WTC11 (cell line): ENCODE results near the gene NEIL3. TPM values are rescaled to one million over a fixed set of nuclear protein-coding genes. Genes with fewer than 3 reads are reported as not detected.

Experiments used
- ATAC-seq: fragments of 200-7000 bp; cut with Tn5 transposase; 2 replicates; pipeline ENCODE4 v1.10.0; 2021; ENCODE audit warnings: mild to moderate bottlenecking, moderate library complexity
- CTCF ChIA-PET: fragments of 300-600 bp; sonication (Branson Sonifier 250); formaldehyde crosslinking; loops from one replicate; lab custom pipeline; 2021; ENCODE audit warnings: antibody characterized with exemption; lab: Charles Lee
- POLR2A ChIA-PET: fragments of 350-600 bp; sonication (Branson Sonifier 250); formaldehyde crosslinking; loops from one replicate; lab custom pipeline; 2021; ENCODE audit warnings: antibody characterized with exemption; lab: Charles Lee
- DNase-seq: peaks from one replicate; pipeline ENCODE4 v3.0.0; 2021; ENCODE audit warnings: low spot score
- H3K27ac Mint-ChIP-seq: 2 replicates; pipeline ENCODE4 v1.8.0; 2021; ENCODE audit warnings: mixed read lengths
- H3K27me3 Mint-ChIP-seq: 2 replicates; pipeline ENCODE4 v1.8.0; 2021; ENCODE audit warnings: low read depth, mild to moderate bottlenecking, moderate library complexity, mixed read lengths
- H3K36me3 Mint-ChIP-seq: 2 replicates; pipeline ENCODE4 v1.8.0; 2021; ENCODE audit warnings: mixed read lengths
- H3K4me1 Mint-ChIP-seq: 2 replicates; pipeline ENCODE4 v1.8.0; 2022; ENCODE audit warnings: mixed read lengths
- H3K4me3 Mint-ChIP-seq: 2 replicates; pipeline ENCODE4 v1.8.0; 2021; ENCODE audit warnings: mild to moderate bottlenecking, moderate library complexity, mixed read lengths
- H3K9me3 Mint-ChIP-seq: 2 replicates; pipeline ENCODE4 v1.8.0; 2021; ENCODE audit warnings: mixed read lengths
- CBFB ChIP-seq: sonication (generic); formaldehyde crosslinking; IDR thresholded peaks from 2 replicates; pipeline ENCODE4 v1.8.1; 2022; ENCODE audit warnings: mild to moderate bottlenecking, low read depth, missing genetic modification reagents
- ELF4 ChIP-seq: sonication (generic); formaldehyde crosslinking; IDR thresholded peaks from 2 replicates; pipeline ENCODE4 v1.8.1; 2022; ENCODE audit warnings: low read depth, mild to moderate bottlenecking, moderate library complexity, missing genetic modification reagents
- ETV6 ChIP-seq: sonication (generic); formaldehyde crosslinking; IDR thresholded peaks from 2 replicates; pipeline ENCODE4 v1.8.1; 2022; ENCODE audit warnings: mild to moderate bottlenecking, missing genetic modification reagents
- HMGA2 ChIP-seq: fragments of 250-450 bp; sonication (Bioruptor Pico); IDR thresholded peaks from 2 replicates; pipeline ENCODE4 v1.4.0; 2021; ENCODE audit warnings: mild to moderate bottlenecking, moderate library complexity
- KAT7 ChIP-seq: sonication (generic); formaldehyde crosslinking; IDR thresholded peaks from 2 replicates; pipeline ENCODE4 v1.8.1; 2023; ENCODE audit warnings: missing genetic modification reagents, mild to moderate bottlenecking, borderline replicate concordance
- MXD4 ChIP-seq: fragments of 250-450 bp; sonication (Bioruptor Pico); IDR thresholded peaks from 2 replicates; pipeline ENCODE4 v1.8.0; 2021; ENCODE audit warnings: mild to moderate bottlenecking, moderate library complexity, borderline replicate concordance
- NFE2L1 ChIP-seq: sonication (generic); formaldehyde crosslinking; IDR thresholded peaks from 2 replicates; pipeline ENCODE4 v1.8.1; 2023; ENCODE audit warnings: missing genetic modification reagents
- NR2C2 ChIP-seq: sonication (generic); formaldehyde crosslinking; IDR thresholded peaks from 2 replicates; pipeline ENCODE4 v1.8.0; 2022; ENCODE audit warnings: mild to moderate bottlenecking, missing genetic modification reagents
- PRRX2 ChIP-seq: fragments of 250-450 bp; sonication (Bioruptor Pico); IDR thresholded peaks from 2 replicates; pipeline ENCODE4 v1.8.0; 2021; ENCODE audit warnings: mild to moderate bottlenecking
- SOX15 ChIP-seq: fragments of 250-450 bp; sonication (Bioruptor Pico); IDR thresholded peaks from 2 replicates; pipeline ENCODE4 v1.9.0; 2021; ENCODE audit warnings: mild to moderate bottlenecking
- SP1 ChIP-seq: sonication (generic); formaldehyde crosslinking; conservative IDR thresholded peaks from 2 replicates; pipeline ENCODE4 v1.8.1; 2022; ENCODE audit warnings: missing genetic modification reagents
- TCF7 ChIP-seq: sonication (generic); formaldehyde crosslinking; IDR thresholded peaks from 2 replicates; pipeline ENCODE4 v1.8.0; 2022; ENCODE audit warnings: mild to moderate bottlenecking, low read depth, missing genetic modification reagents, moderate library complexity
- ZNF138 ChIP-seq: sonication (generic); formaldehyde crosslinking; conservative IDR thresholded peaks from 2 replicates; pipeline ENCODE4 v1.8.1; 2022; ENCODE audit warnings: mild to moderate bottlenecking, moderate library complexity, missing genetic modification reagents
- ZNF232 ChIP-seq: sonication (generic); formaldehyde crosslinking; IDR thresholded peaks from 2 replicates; pipeline ENCODE4 v1.8.0; 2022; ENCODE audit warnings: mild to moderate bottlenecking, missing genetic modification reagents
- ZNF263 ChIP-seq: sonication (generic); formaldehyde crosslinking; IDR thresholded peaks from 2 replicates; pipeline ENCODE4 v1.8.1; 2022; ENCODE audit warnings: low read depth, mild to moderate bottlenecking, moderate library complexity, missing genetic modification reagents
- ZNF317 ChIP-seq: sonication (generic); formaldehyde crosslinking; IDR thresholded peaks from 2 replicates; pipeline ENCODE4 v1.8.1; 2023; ENCODE audit warnings: low read depth, mild to moderate bottlenecking, moderate library complexity, missing genetic modification reagents, borderline replicate concordance
- ZNF416 ChIP-seq: fragments of 250-450 bp; sonication (Bioruptor Pico); IDR thresholded peaks from 2 replicates; pipeline ENCODE4 v1.9.0; 2021; ENCODE audit warnings: mild to moderate bottlenecking, inconsistent platforms
- ZNF423 ChIP-seq: fragments of 250-450 bp; sonication (Bioruptor Pico); IDR thresholded peaks from 2 replicates; pipeline ENCODE4 v2.1.2; 2022; ENCODE audit warnings: mild to moderate bottlenecking, moderate library complexity
- total RNA-seq: library from RNA; stranded (reverse); gene quantifications from 3 replicates; pipeline ENCODE4 v1.2.3, GENCODE V29; 2021
- TF ChIP-seq, protein P1 (sequence below): fragments of 250-450 bp; sonication (Bioruptor Pico); IDR thresholded peaks from 2 replicates; pipeline ENCODE4 v1.8.0; 2021; ENCODE audit warnings: mild to moderate bottlenecking
- TF ChIP-seq, protein P2 (sequence below): fragments of 250-450 bp; sonication (Bioruptor Pico); IDR thresholded peaks from 2 replicates; pipeline ENCODE4 v1.9.0; 2021; ENCODE audit warnings: mild to moderate bottlenecking
- TF ChIP-seq, protein P3 (sequence below): sonication (generic); formaldehyde crosslinking; IDR thresholded peaks from 2 replicates; pipeline ENCODE4 v1.8.1; 2022; ENCODE audit warnings: low read depth, missing genetic modification reagents, borderline replicate concordance
- TF ChIP-seq, protein P4 (sequence below): sonication (generic); formaldehyde crosslinking; IDR thresholded peaks from 2 replicates; pipeline ENCODE4 v1.8.1; 2022; ENCODE audit warnings: mild to moderate bottlenecking, moderate library complexity, missing genetic modification reagents
- TF ChIP-seq, protein P5 (sequence below): fragments of 250-450 bp; sonication (Bioruptor Pico); IDR thresholded peaks from 2 replicates; pipeline ENCODE4 v1.9.0; 2021; ENCODE audit warnings: mild to moderate bottlenecking
- TF ChIP-seq, protein P6 (sequence below): sonication (generic); formaldehyde crosslinking; IDR thresholded peaks from 2 replicates; pipeline ENCODE4 v1.8.1; 2023; ENCODE audit warnings: mild to moderate bottlenecking, missing genetic modification reagents, borderline replicate concordance
- TF ChIP-seq, protein P7 (sequence below): sonication (generic); formaldehyde crosslinking; IDR thresholded peaks from 2 replicates; pipeline ENCODE4 v1.8.1; 2023; ENCODE audit warnings: mild to moderate bottlenecking, missing genetic modification reagents

The NEIL3 gene
- total RNA-seq, 1 experiment from 2014 or later, result 9.9 TPM

DNA sequence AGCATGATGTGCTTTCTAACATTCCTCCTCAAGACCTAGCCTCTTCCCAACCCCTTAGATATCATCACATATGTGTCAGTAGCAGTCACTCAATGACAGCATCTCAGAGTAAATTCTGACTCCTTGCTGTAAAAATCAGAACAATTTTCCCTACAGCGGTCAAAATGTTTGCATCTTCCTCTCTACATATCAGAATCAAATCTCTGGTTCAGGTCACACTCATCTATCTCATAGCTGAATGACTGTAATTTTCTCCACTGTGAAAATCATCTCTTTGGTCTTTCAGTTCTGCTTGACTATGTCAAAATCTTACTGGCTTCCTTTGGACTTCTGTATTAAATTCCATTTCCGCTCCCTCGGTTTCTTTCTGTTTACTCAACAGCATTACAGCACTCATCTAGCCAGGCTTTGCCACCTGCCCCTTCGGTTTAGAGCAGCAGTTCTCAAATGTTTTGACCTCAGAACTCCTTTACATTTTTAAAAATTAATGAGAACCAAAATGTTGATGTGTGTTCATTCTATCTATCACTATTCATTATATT lies 75.3 kb downstream of the NEIL3 start (continued):
- TF ChIP-seq, protein P1, sequence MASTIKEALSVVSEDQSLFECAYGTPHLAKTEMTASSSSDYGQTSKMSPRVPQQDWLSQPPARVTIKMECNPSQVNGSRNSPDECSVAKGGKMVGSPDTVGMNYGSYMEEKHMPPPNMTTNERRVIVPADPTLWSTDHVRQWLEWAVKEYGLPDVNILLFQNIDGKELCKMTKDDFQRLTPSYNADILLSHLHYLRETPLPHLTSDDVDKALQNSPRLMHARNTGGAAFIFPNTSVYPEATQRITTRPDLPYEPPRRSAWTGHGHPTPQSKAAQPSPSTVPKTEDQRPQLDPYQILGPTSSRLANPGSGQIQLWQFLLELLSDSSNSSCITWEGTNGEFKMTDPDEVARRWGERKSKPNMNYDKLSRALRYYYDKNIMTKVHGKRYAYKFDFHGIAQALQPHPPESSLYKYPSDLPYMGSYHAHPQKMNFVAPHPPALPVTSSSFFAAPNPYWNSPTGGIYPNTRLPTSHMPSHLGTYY (CRISPR knock-in tag), result no peak
- TF ChIP-seq, protein P2, sequence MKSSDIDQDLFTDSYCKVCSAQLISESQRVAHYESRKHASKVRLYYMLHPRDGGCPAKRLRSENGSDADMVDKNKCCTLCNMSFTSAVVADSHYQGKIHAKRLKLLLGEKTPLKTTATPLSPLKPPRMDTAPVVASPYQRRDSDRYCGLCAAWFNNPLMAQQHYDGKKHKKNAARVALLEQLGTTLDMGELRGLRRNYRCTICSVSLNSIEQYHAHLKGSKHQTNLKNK, result no peak
- TF ChIP-seq NFE2L1 (CRISPR knock-in tag) (no peak), ZNF317 (no peak)
- TF ChIP-seq, protein P3, sequence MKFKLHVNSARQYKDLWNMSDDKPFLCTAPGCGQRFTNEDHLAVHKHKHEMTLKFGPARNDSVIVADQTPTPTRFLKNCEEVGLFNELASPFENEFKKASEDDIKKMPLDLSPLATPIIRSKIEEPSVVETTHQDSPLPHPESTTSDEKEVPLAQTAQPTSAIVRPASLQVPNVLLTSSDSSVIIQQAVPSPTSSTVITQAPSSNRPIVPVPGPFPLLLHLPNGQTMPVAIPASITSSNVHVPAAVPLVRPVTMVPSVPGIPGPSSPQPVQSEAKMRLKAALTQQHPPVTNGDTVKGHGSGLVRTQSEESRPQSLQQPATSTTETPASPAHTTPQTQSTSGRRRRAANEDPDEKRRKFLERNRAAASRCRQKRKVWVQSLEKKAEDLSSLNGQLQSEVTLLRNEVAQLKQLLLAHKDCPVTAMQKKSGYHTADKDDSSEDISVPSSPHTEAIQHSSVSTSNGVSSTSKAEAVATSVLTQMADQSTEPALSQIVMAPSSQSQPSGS, result no peak
- TF ChIP-seq, protein P4, sequence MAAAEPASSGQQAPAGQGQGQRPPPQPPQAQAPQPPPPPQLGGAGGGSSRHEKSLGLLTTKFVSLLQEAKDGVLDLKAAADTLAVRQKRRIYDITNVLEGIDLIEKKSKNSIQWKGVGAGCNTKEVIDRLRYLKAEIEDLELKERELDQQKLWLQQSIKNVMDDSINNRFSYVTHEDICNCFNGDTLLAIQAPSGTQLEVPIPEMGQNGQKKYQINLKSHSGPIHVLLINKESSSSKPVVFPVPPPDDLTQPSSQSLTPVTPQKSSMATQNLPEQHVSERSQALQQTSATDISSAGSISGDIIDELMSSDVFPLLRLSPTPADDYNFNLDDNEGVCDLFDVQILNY (CRISPR knock-in tag), result no peak
- TF ChIP-seq, protein P5, sequence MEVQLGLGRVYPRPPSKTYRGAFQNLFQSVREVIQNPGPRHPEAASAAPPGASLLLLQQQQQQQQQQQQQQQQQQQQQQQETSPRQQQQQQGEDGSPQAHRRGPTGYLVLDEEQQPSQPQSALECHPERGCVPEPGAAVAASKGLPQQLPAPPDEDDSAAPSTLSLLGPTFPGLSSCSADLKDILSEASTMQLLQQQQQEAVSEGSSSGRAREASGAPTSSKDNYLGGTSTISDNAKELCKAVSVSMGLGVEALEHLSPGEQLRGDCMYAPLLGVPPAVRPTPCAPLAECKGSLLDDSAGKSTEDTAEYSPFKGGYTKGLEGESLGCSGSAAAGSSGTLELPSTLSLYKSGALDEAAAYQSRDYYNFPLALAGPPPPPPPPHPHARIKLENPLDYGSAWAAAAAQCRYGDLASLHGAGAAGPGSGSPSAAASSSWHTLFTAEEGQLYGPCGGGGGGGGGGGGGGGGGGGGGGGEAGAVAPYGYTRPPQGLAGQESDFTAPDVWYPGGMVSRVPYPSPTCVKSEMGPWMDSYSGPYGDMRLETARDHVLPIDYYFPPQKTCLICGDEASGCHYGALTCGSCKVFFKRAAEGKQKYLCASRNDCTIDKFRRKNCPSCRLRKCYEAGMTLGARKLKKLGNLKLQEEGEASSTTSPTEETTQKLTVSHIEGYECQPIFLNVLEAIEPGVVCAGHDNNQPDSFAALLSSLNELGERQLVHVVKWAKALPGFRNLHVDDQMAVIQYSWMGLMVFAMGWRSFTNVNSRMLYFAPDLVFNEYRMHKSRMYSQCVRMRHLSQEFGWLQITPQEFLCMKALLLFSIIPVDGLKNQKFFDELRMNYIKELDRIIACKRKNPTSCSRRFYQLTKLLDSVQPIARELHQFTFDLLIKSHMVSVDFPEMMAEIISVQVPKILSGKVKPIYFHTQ (CRISPR knock-in tag), result no peak
- TF ChIP-seq, all 79 proteins: peak for 0

DNA sequence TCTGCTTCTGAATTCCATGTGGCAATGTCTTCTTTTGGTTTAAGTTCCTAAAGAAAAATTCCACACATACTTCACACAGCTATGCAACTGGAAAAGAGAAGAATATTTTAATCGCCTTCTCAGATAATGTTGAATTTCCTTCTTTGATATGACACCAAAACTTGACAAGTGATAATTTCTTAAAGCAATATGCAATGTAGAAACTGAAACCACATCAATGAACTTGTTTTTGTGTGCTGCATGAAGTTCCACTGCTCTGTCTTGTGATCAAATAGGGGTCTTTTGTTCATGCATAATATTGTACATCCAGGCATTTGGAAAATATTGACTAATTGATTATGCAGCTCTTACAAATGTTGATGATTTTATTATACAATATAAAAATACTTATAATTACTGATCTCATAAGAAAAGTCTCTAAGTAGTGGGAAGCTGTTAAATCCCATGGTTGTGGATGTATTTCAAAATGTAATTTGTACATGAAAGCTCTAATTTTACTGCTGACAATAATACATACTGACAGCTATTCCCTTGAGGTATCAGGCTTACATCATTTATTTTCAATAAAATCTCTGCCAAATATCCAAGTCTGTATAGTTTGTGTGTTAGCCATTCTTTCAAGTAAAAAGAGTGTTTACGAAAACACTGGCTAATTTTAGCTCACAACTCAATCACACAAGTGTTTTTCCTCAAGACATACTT lies 76.1 kb downstream of the NEIL3 start:
- peaks cover 4% of the 10 kb centered on the region for H3K9me3 Mint-ChIP-seq
- POLR2A ChIA-PET, result no interaction called here
- H3K4me1 Mint-ChIP-seq, result no peaks in the 10 kb centered on the region
- no peak overlapping the region for H3K27ac Mint-ChIP-seq
- DNase-seq (no peak), ATAC-seq (no peak)
- peaks cover 5% of the 10 kb centered on the region for H3K36me3 Mint-ChIP-seq
- CTCF ChIA-PET, result no interaction called here
- no peaks in the 10 kb centered on the region for H3K27me3 Mint-ChIP-seq
- no peak overlapping the region for H3K4me3 Mint-ChIP-seq
- no peak for TF ChIP-seq HMGA2 (CRISPR knock-in tag)
- TF ChIP-seq ZNF416 (CRISPR knock-in tag), result no peak
- TF ChIP-seq SOX15 (CRISPR knock-in tag), result no peak
- TF ChIP-seq MXD4 (CRISPR knock-in tag), result no peak
- no peak for TF ChIP-seq NR2C2
- TF ChIP-seq NFE2L1 (CRISPR knock-in tag), result no peak
- TF ChIP-seq ZNF423 (CRISPR knock-in tag), result no peak
- TF ChIP-seq KAT7, result no peak
- no peak for TF ChIP-seq PRRX2 (CRISPR knock-in tag)
- no peak for TF ChIP-seq ELF4 (CRISPR knock-in tag)
- TF ChIP-seq ZNF232 (CRISPR knock-in tag), result no peak
- TF ChIP-seq, protein P6, sequence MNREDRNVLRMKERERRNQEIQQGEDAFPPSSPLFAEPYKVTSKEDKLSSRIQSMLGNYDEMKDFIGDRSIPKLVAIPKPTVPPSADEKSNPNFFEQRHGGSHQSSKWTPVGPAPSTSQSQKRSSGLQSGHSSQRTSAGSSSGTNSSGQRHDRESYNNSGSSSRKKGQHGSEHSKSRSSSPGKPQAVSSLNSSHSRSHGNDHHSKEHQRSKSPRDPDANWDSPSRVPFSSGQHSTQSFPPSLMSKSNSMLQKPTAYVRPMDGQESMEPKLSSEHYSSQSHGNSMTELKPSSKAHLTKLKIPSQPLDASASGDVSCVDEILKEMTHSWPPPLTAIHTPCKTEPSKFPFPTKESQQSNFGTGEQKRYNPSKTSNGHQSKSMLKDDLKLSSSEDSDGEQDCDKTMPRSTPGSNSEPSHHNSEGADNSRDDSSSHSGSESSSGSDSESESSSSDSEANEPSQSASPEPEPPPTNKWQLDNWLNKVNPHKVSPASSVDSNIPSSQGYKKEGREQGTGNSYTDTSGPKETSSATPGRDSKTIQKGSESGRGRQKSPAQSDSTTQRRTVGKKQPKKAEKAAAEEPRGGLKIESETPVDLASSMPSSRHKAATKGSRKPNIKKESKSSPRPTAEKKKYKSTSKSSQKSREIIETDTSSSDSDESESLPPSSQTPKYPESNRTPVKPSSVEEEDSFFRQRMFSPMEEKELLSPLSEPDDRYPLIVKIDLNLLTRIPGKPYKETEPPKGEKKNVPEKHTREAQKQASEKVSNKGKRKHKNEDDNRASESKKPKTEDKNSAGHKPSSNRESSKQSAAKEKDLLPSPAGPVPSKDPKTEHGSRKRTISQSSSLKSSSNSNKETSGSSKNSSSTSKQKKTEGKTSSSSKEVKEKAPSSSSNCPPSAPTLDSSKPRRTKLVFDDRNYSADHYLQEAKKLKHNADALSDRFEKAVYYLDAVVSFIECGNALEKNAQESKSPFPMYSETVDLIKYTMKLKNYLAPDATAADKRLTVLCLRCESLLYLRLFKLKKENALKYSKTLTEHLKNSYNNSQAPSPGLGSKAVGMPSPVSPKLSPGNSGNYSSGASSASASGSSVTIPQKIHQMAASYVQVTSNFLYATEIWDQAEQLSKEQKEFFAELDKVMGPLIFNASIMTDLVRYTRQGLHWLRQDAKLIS (CRISPR knock-in tag), result no peak
- TF ChIP-seq CBFB, result no peak
- no peak for TF ChIP-seq ETV6 (CRISPR knock-in tag)
- TF ChIP-seq, protein P7, sequence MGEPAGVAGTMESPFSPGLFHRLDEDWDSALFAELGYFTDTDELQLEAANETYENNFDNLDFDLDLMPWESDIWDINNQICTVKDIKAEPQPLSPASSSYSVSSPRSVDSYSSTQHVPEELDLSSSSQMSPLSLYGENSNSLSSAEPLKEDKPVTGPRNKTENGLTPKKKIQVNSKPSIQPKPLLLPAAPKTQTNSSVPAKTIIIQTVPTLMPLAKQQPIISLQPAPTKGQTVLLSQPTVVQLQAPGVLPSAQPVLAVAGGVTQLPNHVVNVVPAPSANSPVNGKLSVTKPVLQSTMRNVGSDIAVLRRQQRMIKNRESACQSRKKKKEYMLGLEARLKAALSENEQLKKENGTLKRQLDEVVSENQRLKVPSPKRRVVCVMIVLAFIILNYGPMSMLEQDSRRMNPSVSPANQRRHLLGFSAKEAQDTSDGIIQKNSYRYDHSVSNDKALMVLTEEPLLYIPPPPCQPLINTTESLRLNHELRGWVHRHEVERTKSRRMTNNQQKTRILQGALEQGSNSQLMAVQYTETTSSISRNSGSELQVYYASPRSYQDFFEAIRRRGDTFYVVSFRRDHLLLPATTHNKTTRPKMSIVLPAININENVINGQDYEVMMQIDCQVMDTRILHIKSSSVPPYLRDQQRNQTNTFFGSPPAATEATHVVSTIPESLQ (CRISPR knock-in tag), result no peak
- no peak for TF ChIP-seq TCF7 (CRISPR knock-in tag)
- no peak for TF ChIP-seq ZNF263 (CRISPR knock-in tag)
- TF ChIP-seq SP1 (CRISPR knock-in tag), result no peak
- no peak for TF ChIP-seq ZNF138 (CRISPR knock-in tag)
